ENCODE measurements around the gene SLC13A3.

GRCh38 chr20:46638134-46638897 lies 12.9 kb downstream of the SLC13A3 start:
- TF ChIP-seq, protein P1, sequence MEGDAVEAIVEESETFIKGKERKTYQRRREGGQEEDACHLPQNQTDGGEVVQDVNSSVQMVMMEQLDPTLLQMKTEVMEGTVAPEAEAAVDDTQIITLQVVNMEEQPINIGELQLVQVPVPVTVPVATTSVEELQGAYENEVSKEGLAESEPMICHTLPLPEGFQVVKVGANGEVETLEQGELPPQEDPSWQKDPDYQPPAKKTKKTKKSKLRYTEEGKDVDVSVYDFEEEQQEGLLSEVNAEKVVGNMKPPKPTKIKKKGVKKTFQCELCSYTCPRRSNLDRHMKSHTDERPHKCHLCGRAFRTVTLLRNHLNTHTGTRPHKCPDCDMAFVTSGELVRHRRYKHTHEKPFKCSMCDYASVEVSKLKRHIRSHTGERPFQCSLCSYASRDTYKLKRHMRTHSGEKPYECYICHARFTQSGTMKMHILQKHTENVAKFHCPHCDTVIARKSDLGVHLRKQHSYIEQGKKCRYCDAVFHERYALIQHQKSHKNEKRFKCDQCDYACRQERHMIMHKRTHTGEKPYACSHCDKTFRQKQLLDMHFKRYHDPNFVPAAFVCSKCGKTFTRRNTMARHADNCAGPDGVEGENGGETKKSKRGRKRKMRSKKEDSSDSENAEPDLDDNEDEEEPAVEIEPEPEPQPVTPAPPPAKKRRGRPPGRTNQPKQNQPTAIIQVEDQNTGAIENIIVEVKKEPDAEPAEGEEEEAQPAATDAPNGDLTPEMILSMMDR (IDR thresholded peaks at IDR 0.05; ENCODE audit: low read depth, low read length, missing input control) = no peak
- TF ChIP-seq YY1 (IDR thresholded peaks at IDR 0.05) (no peak), REST (IDR thresholded peaks at IDR 0.05) (no peak), GABPA (IDR thresholded peaks at IDR 0.05 in 1 of 2, conservative IDR thresholded peaks at IDR 0.05 in 1 of 2) (no peak), TAF1 (conservative IDR thresholded peaks at IDR 0.05) (no peak), RAD21 (IDR thresholded peaks at IDR 0.05) (no peak), ZBTB33 (IDR thresholded peaks at IDR 0.05) (no peak), FOXA1 (IDR thresholded peaks at IDR 0.05) (no peak), SP1 (IDR thresholded peaks at IDR 0.05) (no peak), RXRA (IDR thresholded peaks at IDR 0.05) (no peak)
- TF ChIP-seq, protein P2, sequence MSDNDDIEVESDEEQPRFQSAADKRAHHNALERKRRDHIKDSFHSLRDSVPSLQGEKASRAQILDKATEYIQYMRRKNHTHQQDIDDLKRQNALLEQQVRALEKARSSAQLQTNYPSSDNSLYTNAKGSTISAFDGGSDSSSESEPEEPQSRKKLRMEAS (IDR thresholded peaks at IDR 0.05) = no peak
- TF ChIP-seq, protein P3, sequence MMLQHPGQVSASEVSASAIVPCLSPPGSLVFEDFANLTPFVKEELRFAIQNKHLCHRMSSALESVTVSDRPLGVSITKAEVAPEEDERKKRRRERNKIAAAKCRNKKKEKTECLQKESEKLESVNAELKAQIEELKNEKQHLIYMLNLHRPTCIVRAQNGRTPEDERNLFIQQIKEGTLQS (IDR thresholded peaks at IDR 0.05) = no peak

Measured in liver (tissue), 3 donors.